ENCODE data around the gene RFX6. TPM values are rescaled to one million over a fixed set of nuclear protein-coding genes. Genes with fewer than 3 reads are reported as not detected.

The RFX6 gene
- total RNA-seq, 2 experiments from 2014 or later: not detected

DNA sequence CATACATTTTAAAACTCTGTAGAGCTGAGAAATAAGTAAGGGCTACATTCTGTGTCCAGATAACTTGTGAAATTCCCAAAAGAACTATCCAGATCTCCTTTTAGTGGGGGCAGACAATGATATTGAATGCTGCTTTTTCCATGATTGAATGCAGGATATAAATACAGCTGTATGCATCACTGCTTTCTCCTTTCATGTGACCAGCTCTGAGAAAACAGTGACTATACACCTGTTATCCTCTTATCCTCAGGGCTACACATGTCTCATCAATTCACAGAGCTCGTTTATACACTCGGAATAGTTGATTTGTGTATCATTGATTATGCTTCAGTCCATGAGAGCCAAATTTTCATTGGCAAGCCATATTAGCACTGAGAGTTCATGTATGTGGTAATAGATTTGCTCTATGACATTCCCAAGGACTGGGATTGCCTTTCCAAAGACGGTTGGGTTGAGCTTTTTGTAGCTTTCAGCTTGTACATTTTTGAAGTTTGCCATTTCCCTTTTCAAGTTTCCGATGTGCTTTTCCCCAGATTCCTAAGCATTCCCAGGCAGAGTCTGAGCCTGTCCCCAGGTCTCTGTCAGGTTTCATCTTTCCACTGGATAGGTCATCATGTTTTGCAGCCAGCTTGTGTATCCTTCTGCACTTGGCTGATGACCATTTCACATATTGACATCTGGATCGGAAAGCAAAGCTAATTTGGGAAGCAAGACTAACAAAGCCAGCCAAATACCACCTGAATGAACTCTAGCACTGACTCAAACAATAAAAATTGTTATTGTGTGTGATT lies 97.7 kb downstream of the RFX6 start:
- H3K4me1 Mint-ChIP-seq (ENCODE audit: low read depth): no peaks in the 10 kb centered on the region
- intact Hi-C loops (cut with micrococcal nuclease): no loop called here
- peaks cover 10% of the 10 kb centered on the region for H3K27me3 Mint-ChIP-seq
- TF ChIP-seq CTCF (IDR thresholded peaks at IDR 0.05): no peak
- DNase-seq (no peak), ATAC-seq (no peak)
- H3K4me3 Mint-ChIP-seq: no peak overlapping the region
- no peaks in the 10 kb centered on the region for H3K9me3 Mint-ChIP-seq
- CTCF ChIA-PET: no interaction called here
- POLR2A ChIA-PET: no interaction called here
- no peaks in the 10 kb centered on the region for H3K36me3 Mint-ChIP-seq (ENCODE audit: low read depth)
- no peak overlapping the region for H3K27ac Mint-ChIP-seq

GRCh38 chr6:116975600-116975999 lies 98.6 kb downstream of the RFX6 start:
- no peak for DNase-seq
- no peaks in the 10 kb centered on the region for H3K4me1 Mint-ChIP-seq (ENCODE audit: low read depth)
- ATAC-seq: no peak
- H3K27me3 Mint-ChIP-seq: peaks cover 9% of the 10 kb centered on the region
- TF ChIP-seq CTCF (IDR thresholded peaks at IDR 0.05): no peak
- no peak overlapping the region for H3K27ac Mint-ChIP-seq
- ChIA-PET POLR2A (no interaction called here), CTCF (no interaction called here)
- no peaks in the 10 kb centered on the region for H3K9me3 Mint-ChIP-seq
- H3K36me3 Mint-ChIP-seq (ENCODE audit: low read depth): no peaks in the 10 kb centered on the region
- H3K4me3 Mint-ChIP-seq: no peak overlapping the region
- intact Hi-C loops (cut with micrococcal nuclease): no loop called here

DNA sequence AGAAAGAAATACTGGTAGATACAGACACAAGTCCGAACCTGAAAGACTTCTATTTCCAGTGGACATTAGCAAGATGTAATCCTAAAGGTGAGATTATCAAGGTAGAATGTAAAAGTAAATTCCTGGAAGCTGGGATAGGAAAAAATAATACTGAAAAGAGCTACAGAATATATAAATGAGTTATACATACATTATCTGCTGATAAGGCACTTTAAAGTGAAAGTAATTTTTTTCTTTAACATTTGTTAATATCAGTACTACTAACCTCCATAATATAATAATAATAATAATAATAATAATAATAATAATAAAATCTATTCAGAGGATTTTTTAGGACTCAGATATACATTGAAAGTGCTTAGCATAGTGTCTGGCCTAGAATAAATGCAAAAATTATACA lies 102.5 kb downstream of the RFX6 start:
- peaks cover 5% of the 10 kb centered on the region for H3K9me3 Mint-ChIP-seq
- ChIA-PET POLR2A (no interaction called here), CTCF (interaction anchor here (1.3 kb wide), 1 partner anchor 10 kb away, joined by 5 read pairs; no protein-coding TSS in a partner anchor)
- H3K36me3 Mint-ChIP-seq (ENCODE audit: low read depth): no peaks in the 10 kb centered on the region
- no peak for ATAC-seq
- H3K4me3 Mint-ChIP-seq: no peak overlapping the region
- peaks cover 5% of the 10 kb centered on the region for H3K27me3 Mint-ChIP-seq
- DNase-seq: no peak
- H3K27ac Mint-ChIP-seq: no peak overlapping the region
- no peak for TF ChIP-seq CTCF (IDR thresholded peaks at IDR 0.05)
- intact Hi-C loops (cut with micrococcal nuclease): no loop called here
- no peaks in the 10 kb centered on the region for H3K4me1 Mint-ChIP-seq (ENCODE audit: low read depth)

Other genes starting within 250 kb of the RFX6 start
- gene ZUP1, start 208.5 kb upstream of the RFX6 start, total RNA-seq: 10 to 100 TPM; 25.9 to 28.4 TPM
- gene KPNA5, start 196.0 kb upstream of the RFX6 start, total RNA-seq: 10 to 100 TPM; 10.3 to 10.9 TPM
- not detected for gene FAM162B, start 111.5 kb upstream of the RFX6 start, total RNA-seq
- not detected for gene GPRC6A, start 48.2 kb upstream of the RFX6 start, total RNA-seq